Measurements from ENCODE around the gene FOXN1. TPM values are rescaled to one million over a fixed set of nuclear protein-coding genes. Genes with fewer than 3 reads are reported as not detected.

The FOXN1 gene
- total and polyA plus RNA-seq, 5 donors: not detected

GRCh38 chr17:28470266-28470913 lies 35.8 kb upstream of the FOXN1 start:
- DNase-seq (no peak), ATAC-seq (no peak)
- WGBS: 83% methylated on average over 7 of the region's 7 CpGs
- Histone ChIP-seq H3K27me3 (ENCODE audit: control insufficient read depth, insufficient read depth) (no peaks in the 10 kb centered on the region), H3K4me3 (ENCODE audit: low read length) (no peak overlapping the region), H3K27ac (ENCODE audit: low read length) (no peak overlapping the region), H3K4me1 (ENCODE audit: control insufficient read depth, insufficient read depth, low read length) (peaks cover 4% of the 10 kb centered on the region), H3K9me3 (ENCODE audit: control insufficient read depth, low read length) (no peaks in the 10 kb centered on the region)
- intact Hi-C loops (cut with DNase I): no loop called here

DNA sequence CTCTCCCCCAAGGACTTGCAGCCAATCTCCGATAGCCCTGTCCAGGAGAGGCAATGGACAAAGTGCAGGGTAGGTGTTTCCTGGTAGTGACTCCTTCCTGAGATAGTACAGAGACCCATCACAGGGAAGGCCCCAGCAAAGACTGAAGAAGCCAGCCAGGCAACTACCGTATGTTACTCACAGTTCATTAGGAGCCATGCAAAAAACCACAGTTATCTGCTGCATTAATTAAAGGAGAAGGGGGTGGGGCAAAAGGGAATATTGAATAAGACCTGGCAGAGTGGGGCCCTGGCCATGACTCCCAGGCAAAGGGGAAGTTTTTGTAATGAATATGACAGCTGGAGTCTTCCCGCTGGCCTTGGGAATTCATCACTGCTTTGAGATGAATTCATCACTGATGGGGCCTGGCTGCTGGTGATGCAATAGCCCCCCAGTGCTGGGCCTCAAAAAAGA lies 35.2 kb upstream of the FOXN1 start:
- H3K27ac ChIP-seq (ENCODE audit: low read length): no peak overlapping the region
- DNase-seq: no peak
- 43% methylated on average over 3 of the region's 3 CpGs for WGBS
- no peak for ATAC-seq
- H3K4me3 ChIP-seq (ENCODE audit: low read length): no peak overlapping the region
- intact Hi-C loops (cut with DNase I): no loop called here
- H3K27me3 ChIP-seq (ENCODE audit: control insufficient read depth, insufficient read depth): no peaks in the 10 kb centered on the region
- peaks cover 4% of the 10 kb centered on the region for H3K4me1 ChIP-seq (ENCODE audit: control insufficient read depth, insufficient read depth, low read length)
- no peaks in the 10 kb centered on the region for H3K9me3 ChIP-seq (ENCODE audit: control insufficient read depth, low read length)

GRCh38 chr17:28471531-28472342 lies 34.4 kb upstream of the FOXN1 start:
- ATAC-seq: no peak
- WGBS: 46% methylated on average over 15 of the region's 15 CpGs

GRCh38 chr17:28472871-28473497 lies 33.2 kb upstream of the FOXN1 start:
- Histone ChIP-seq H3K27ac (ENCODE audit: low read length) (no peak overlapping the region), H3K27me3 (ENCODE audit: control insufficient read depth, insufficient read depth) (no peaks in the 10 kb centered on the region), H3K4me3 (ENCODE audit: low read length) (no peak overlapping the region), H3K9me3 (ENCODE audit: control insufficient read depth, low read length) (no peaks in the 10 kb centered on the region), H3K4me1 (ENCODE audit: control insufficient read depth, insufficient read depth, low read length) (no peaks in the 10 kb centered on the region)
- no peak for ATAC-seq
- intact Hi-C loops (cut with DNase I): no loop called here
- WGBS: 92% methylated on average over 7 of the region's 7 CpGs
- no peak for DNase-seq

More at GRCh38 chr17:28471531-28472342, 34.4 kb upstream of the FOXN1 start:
- H3K27ac ChIP-seq (ENCODE audit: low read length): no peak overlapping the region
- H3K4me3 ChIP-seq (ENCODE audit: low read length): no peak overlapping the region
- peaks cover under 1% of the 10 kb centered on the region for H3K4me1 ChIP-seq (ENCODE audit: control insufficient read depth, insufficient read depth, low read length)
- H3K27me3 ChIP-seq (ENCODE audit: control insufficient read depth, insufficient read depth): no peaks in the 10 kb centered on the region
- intact Hi-C loops (cut with DNase I): no loop called here
- DNase-seq: no peak
- no peaks in the 10 kb centered on the region for H3K9me3 ChIP-seq (ENCODE audit: control insufficient read depth, low read length)

- no peaks in the 10 kb centered on the region for H3K27me3 ChIP-seq (ENCODE audit: control insufficient read depth, insufficient read depth)
- intact Hi-C loops (cut with DNase I): no loop called here
- no peaks in the 10 kb centered on the region for H3K9me3 ChIP-seq (ENCODE audit: control insufficient read depth, low read length)
- ATAC-seq (no peak), DNase-seq (no peak)
- no peaks in the 10 kb centered on the region for H3K4me1 ChIP-seq (ENCODE audit: control insufficient read depth, insufficient read depth, low read length)
- no peak within 1 kb of the TSS for H3K27ac ChIP-seq (ENCODE audit: low read length)
- 75% methylated on average over 5 of the region's 5 CpGs for WGBS
- no peak within 1 kb of the TSS for H3K4me3 ChIP-seq (ENCODE audit: low read length)
Measured at GRCh38 chr17:28473542-28473941, 32.6 kb upstream of the FOXN1 start, which contains the start of gene SLC13A2. Gene SLC13A2 (plus strand): TSS chr17:28473644. CDS start chr17:28473713, 69 bp downstream.

GRCh38 chr17:28474111-28474531 lies 32.0 kb upstream of the FOXN1 start:
- ATAC-seq: no peak
- intact Hi-C loops (cut with DNase I): no loop called here
- no peak overlapping the region for H3K4me3 ChIP-seq (ENCODE audit: low read length)
- no peaks in the 10 kb centered on the region for H3K27me3 ChIP-seq (ENCODE audit: control insufficient read depth, insufficient read depth)
- WGBS: 83% methylated on average over 7 of the region's 7 CpGs
- H3K4me1 ChIP-seq (ENCODE audit: control insufficient read depth, insufficient read depth, low read length): no peaks in the 10 kb centered on the region
- no peaks in the 10 kb centered on the region for H3K9me3 ChIP-seq (ENCODE audit: control insufficient read depth, low read length)
- no peak for DNase-seq
- H3K27ac ChIP-seq (ENCODE audit: low read length): no peak overlapping the region

DNA sequence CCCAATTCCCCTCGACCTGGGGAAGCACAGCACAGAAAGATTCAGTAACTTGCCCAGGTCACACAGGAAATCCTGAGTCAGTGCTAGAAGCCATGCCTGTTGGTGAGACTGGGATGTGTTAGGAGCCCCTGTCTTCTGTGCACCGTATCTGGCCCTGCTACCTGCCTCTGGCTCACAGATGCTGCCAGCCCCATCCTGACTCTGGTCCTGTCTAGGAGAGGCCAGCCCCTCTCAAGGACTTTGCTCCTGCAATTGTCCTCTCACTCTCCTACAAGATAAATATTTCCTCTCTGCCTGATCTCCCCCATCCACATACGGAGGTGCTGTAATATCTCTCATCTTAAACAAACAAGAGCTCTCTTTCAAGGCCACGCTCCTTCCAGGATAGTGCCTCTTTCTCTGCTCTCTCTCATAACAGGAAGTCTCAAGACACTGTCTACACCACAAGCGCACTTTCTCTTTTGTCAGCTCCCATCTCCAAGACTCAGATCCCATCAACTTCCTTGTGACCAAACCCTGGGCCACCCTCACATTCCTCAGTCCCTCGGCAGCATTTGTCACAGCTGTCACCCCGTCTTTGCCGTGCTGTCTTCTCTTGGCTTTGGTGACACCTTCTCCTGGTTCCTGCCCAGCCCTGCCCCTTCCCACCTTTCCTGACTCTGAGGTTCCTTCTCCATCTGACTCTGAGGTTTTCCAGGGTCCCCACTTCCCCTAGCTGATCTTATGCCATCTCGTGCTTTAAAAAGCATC lies 30.8 kb upstream of the FOXN1 start:
- ATAC-seq (no peak), DNase-seq (no peak)
- Histone ChIP-seq H3K27ac (ENCODE audit: low read length) (no peak overlapping the region), H3K4me1 (ENCODE audit: control insufficient read depth, insufficient read depth, low read length) (no peaks in the 10 kb centered on the region), H3K9me3 (ENCODE audit: control insufficient read depth, low read length) (no peaks in the 10 kb centered on the region), H3K27me3 (ENCODE audit: control insufficient read depth, insufficient read depth) (no peaks in the 10 kb centered on the region), H3K4me3 (ENCODE audit: low read length) (no peak overlapping the region)
- intact Hi-C loops (cut with DNase I): no loop called here
- 35% methylated on average over 9 of the region's 9 CpGs for WGBS

- ATAC-seq (no peak), DNase-seq (no peak)
- Histone ChIP-seq H3K27ac (ENCODE audit: low read length) (no peak overlapping the region), H3K4me3 (ENCODE audit: low read length) (no peak overlapping the region), H3K4me1 (ENCODE audit: control insufficient read depth, insufficient read depth, low read length) (no peaks in the 10 kb centered on the region), H3K9me3 (ENCODE audit: control insufficient read depth, low read length) (no peaks in the 10 kb centered on the region), H3K27me3 (ENCODE audit: control insufficient read depth, insufficient read depth) (no peaks in the 10 kb centered on the region)
- WGBS: 81% methylated on average over 11 of the region's 11 CpGs
- intact Hi-C loops (cut with DNase I): no loop called here
Measured at GRCh38 chr17:28476076-28476865, 29.9 kb upstream of the FOXN1 start.

DNA sequence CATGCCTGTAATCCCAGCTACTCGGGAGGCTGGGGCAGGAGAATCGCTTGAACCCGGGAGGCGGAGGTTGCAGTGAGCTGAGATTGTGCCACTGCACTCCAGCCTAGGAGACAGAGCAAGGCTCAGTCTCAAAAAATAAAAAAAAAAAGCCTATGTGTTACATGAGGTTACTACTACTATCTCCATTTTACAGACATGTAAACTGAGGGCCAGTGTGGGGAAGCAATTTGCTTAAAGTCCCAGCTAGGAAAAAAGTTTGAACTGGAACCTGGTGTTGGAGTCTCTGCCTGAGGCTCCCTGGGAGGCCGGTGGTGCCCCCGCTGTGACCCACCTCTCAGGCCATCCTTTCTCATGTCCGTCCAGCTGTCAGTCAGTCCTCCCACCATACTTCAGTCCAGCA lies 28.2 kb upstream of the FOXN1 start:
- Histone ChIP-seq H3K27ac (ENCODE audit: low read length) (no peak overlapping the region), H3K4me1 (ENCODE audit: control insufficient read depth, insufficient read depth, low read length) (no peaks in the 10 kb centered on the region), H3K4me3 (ENCODE audit: low read length) (no peak overlapping the region), H3K27me3 (ENCODE audit: control insufficient read depth, insufficient read depth) (no peaks in the 10 kb centered on the region), H3K9me3 (ENCODE audit: control insufficient read depth, low read length) (no peaks in the 10 kb centered on the region)
- DNase-seq (no peak), ATAC-seq (no peak)
- WGBS: 90% methylated on average over 7 of the region's 7 CpGs
- intact Hi-C loops (cut with DNase I): no loop called here
